ENCODE measurements around the gene TYW1.
A peak's percentile ranks its signal among the peaks of the same experiment; 100 is the strongest.
"Not testable (repeated sequence)": the region's sequence is repeated elsewhere in the genome, so short reads cannot be mapped to it uniquely, and the experiment has no call there.

Gene TYW1

DNA sequence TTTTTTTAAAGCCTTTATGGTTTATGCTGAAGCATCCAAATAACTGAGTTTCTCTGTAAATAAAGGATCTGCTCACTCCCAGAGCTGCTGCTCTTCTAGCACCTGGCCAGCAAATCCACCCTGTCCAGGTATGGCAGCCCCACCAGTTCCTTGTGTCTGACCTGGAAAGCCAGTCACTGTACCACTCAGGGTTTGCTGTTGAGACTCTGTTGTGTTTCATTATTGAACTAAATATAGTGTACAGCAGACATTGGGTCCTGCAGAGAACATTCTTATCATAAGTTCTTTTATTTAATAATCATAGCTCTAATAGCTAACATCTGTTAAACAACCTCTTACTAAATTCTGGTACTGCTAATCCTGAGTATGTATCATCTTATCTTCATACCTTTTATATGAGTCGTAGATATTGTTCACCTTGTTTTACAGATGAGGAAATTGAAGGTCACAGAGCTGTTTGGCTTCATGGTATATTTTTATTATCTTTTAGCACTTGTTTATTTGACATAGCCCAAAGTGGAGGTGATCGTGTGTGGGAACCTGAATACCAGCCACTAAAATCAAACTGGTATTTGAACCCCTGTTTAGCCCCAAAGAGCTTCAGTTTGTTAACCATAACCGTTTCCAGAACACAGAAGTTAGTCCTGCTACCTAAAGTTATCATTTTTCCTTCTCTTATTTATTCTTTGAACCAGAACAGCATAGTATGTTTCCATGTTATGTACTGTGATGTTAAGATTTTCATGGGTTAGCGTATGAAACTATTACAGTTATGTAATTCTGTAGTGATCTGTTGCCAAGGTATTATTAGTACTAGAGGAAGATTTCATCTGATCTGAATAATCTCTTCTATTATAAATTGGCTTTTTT lies 139.2 kb downstream of the TYW1 start:
- not testable (repeated sequence) for DNase-seq

DNA sequence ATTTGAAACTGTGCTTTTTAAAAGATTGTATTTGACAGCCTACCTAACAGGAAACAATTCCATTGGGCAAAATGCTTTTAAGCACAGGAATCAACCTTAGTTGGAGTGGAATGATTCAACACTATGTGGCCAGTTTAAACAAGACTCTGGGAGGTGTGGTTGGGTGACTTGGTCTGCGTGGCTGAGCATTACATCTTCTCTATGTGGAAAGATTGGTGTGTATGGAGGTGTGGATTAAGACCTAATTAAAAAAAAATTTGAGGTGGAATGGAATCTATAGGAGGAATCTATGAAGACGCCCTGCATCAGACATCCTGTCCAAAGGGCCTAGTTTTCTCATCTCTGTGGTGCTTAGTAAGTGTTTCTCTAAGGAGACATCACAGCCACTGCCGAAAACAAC lies 140.9 kb downstream of the TYW1 start:
- not testable (repeated sequence) for DNase-seq

DNA sequence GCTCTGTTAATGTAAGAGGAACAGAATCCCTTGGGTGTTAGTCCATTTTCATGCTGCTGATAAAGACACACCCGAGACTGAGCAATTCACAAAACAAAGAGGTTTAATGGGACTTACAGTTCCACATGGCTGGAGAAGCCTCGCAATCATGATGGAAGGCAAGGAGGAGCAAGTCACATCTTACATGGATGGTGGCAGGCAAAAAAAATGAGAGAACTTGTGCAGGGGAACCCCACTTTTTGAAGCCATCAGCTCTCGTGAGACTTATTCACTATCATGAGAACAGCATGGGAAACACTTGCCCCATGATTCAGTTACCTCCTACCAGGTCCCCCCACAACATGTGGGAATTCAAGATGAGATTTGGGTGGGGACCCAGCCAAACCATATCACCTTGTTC lies 143.2 kb downstream of the TYW1 start:
- DNase-seq: not testable (repeated sequence)

DNA sequence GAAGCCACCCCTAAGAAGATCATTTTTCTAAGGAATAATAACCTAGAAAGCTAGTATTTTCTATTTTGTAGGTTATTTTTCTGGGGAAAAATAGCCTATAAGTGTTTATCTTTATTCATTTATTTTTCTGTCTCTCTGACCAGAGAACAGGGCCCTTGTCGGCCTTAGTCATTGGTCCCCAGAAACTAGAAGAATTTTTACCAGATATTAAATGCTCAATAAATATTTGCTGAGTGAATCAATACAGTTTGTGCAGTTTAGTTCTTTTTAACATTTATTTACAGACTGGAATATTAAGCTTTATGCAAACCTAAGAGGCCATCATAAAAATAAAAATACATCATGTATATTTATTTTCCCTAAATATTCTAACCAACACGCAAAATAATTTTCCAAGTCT lies 144.4 kb downstream of the TYW1 start:
- DNase-seq: not testable (repeated sequence)

DNA sequence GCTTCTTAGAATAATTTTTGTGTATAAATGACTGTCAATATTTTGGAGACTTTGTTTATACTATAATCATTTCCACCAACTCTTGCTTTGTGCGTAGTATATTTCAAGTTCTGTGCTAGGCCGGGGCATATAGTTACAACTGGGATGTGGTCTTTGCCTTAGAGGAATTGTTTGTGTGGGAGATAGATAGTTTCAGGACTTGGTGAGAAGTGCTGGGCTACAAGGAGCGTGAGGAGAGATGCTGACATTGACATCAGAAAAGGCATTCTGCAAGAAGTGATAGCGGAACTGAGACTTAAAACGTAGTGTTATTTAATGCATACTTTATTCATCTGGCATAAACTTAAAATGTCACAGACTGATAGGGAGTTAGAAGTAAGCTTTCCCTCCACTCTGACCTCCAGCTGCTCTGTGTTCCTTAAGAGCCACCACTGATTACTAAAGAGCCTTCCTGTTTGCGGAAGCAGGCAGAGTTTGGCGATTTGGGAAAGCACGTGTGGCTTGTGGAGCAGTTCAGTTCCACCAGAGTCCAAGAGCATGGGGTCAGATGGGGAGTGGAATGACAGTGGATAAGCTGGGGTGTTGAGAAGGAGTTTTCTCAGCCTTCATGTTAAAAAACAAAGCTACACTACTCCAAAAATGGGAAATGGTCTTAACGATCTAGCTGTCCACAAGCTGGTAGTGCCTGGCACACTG lies 146.6 kb downstream of the TYW1 start:
- not testable (repeated sequence) for DNase-seq

DNA sequence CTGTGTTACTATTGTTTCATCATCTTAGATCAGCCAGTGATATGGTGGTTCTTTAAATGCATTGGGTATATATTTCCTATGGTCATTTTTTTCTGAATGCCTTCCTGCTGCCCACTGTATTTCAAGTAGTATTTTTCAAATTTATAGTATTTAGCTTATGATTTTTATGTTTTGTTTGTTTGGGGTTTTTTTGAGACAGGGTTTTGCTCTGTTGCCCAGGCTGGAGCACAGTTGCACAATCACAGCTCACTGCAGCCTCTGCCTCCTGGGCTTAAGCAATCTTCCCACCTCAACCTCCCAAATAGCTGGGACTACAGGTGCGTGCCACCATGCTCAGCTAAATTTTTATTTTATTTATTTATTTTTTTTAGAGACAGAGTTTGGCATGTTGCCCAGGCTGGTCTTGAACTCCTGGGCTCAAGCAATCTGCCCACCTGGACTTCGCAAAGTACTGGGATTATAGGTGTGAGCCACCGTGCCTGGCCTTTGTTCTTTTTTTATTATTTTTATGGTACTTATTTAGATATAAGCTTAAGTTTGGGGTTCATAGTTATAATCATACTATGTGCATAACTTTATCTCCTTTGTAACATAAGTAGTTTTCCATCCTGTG lies 149.1 kb downstream of the TYW1 start:
- not testable (repeated sequence) for DNase-seq

DNA sequence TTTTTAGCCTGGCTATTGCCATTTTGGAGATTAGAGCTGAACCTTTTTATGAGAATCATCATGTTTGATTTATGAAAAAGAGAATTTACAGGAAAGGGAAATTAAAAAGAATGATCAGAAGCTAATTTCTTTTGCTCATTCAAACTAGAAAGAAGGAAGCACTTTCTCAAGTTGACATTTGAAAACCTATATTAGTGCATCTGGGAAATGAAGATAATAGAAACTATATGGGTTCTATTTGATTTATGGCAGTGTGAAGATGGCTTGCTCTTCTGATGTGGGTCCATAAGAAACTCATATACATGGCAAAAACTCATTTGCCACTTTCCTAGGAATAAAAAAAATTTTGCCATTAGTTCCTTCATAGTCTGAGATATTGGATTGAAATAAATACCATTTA lies 152.5 kb downstream of the TYW1 start:
- not testable (repeated sequence) for DNase-seq

DNA sequence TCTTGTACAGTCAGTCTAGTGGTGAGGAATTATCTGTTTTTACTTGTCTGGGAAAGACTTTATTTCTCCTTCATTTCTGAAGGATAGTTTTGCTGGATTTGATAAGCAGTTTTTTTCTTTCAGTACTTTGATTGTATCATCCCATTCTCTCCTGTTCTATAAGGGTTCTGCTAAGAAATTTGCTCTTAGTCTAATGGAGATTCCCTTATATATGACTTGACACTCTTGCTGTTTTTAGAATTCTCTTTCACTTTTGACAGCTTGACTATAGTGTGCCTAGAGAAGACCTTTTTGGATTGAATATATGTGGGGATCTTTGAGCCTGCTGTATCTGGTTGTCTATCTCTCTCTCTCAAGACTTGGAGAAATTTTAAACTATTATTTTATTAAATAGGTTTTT lies 157.7 kb downstream of the TYW1 start:
- DNase-seq: not testable (repeated sequence)

DNA sequence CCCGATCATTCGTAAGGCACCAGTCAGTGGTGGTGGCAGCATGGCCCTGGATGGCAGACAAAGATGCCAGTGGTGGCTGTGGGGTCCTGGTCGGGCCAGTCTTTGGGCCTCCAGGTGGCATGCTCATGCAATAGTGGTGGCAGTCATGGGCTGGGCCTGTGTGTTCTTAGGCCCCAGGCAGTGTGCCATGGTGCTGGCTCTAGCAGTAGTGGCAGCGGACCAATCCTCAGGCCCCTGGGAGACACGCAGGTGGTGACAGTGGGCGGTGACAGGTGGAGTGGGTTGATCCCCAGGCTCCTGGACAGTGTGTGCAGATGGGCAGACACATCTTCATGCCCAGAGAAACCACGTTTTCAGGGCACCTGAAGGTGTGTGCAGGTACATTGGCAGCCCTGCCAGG lies 159.4 kb downstream of the TYW1 start:
- not testable (repeated sequence) for DNase-seq

DNA sequence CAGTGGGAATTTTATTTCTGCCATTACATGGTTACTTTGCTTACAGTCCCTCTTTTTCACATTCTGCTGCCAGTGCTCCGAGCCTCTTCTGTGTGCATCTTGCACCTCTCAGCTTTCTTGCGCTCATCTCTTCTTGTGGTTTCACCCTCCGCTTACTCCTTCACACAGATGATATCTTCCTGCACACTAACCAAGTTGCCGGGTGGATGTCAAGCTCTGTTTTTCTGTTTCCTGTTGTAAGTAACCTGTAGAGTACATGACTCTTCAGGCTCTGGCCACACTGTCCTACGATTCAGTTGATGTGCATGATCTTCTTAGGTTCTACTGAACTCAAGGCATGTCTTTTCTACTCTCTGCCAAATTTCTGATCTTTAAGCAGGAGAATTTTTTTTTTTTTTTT lies 166.7 kb downstream of the TYW1 start:
- DNase-seq: peak; percentile 6 to 16

DNA sequence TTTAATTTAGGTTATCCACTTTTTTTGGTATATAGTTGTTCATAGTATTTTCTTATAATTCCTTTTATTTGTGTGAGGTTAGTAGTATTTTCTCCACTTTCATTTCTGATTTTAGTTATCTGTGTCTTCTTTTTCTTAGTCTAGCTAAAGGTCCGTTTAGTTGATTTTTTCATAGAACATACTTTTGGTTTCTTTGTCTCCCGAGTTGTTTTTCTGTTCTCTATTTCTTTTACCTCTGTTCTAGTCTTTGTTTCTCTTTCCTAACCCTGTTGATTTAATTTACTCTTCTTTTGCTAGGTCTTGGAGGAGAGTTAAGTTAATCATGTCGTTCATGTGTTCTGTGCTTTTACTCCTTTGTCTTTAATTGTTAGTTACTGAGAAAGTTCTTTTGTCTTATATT lies 174.5 kb downstream of the TYW1 start:
- not testable (repeated sequence) for DNase-seq

DNA sequence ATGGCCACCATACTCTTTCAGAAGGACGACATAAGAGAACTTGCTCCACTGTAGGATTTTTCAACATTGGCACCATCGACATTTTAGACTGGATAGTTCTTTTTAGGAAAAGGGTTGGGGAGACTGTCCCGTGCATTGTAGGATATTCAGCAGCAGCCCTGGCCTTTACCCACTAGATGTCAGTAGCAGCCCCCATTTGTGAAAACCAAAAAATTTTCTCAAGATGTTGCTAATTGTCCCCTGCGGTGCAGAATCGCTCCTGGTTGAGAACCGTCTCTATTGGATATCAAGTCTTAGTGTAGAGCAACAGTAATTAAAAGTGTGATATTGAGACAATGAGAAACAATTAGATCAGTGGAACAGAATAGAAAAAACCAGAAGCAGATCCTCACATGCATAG lies 180.1 kb downstream of the TYW1 start:
- not testable (repeated sequence) for DNase-seq

DNA sequence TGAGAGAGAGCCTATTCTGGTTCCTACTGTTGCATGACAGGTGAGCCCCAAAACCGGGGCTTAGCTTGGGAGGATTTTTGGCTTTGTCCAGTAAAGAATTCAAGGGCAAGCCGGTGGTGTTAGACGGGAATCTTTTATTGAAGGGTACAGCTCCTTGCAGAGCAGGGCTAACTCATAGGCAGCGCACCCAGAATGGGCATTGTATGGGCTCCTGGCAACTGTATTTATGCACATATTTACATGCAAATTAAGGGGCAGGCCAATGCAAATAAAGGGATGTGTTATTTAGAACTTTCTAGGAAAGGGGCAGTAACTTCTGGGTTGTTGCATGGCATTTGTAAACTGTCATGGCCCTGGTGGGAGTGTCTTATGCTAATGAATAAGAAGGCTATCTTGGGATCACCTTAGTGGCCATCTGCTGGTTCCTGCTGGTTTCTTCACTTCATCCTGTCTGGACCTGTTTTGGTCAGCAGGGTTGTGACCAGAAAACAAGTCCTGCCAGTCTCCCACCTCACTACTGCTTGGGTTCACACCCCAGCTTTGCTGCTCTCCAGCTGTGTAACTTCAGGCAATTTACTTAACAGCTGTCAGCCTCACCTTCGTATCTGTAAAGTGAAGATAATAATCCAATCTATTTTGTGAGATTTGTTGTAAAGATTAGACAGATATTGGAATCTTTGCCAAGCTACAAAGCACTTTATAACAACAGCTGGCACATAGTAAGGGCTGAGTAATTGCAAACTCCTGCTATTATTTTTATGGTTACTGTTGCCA lies 182.5 kb downstream of the TYW1 start:
- not testable (repeated sequence) for DNase-seq

DNA sequence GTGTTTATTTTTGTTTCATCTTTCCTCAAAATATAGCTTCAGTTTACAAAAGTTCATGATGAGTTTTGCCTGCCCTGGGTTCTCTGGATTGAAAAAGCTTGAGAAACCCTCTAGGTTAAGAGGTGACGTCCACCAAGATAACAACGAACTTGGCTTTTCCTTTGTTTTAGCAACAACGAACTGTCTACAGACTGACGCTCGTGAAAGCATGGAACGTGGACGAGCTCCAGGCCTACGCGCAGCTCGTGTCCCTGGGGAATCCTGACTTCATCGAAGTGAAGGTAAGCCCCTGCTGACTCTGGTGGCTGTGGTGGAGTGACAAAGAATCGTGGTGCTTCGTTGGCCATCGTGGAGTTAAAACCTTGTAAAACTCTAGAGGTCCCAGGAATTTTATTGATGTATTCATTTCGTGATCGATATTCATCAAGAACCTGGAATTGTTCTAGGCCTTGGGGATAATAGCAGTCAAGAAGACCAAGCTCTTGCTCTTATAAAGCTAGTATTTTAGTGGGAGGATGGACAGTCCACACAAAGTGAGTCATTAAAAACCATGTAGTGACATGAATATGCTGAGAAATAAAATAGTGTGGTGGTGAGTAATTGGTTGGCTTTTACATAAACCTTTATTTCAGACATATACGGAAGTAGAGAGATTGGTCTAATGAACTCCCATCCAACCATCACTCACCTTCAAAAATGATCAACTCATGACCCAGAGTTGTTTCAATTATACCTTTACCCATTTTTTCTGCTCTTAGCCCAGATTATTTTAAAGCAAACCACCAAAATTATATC lies 186.5 kb downstream of the TYW1 start:
- not testable (repeated sequence) for DNase-seq

DNA sequence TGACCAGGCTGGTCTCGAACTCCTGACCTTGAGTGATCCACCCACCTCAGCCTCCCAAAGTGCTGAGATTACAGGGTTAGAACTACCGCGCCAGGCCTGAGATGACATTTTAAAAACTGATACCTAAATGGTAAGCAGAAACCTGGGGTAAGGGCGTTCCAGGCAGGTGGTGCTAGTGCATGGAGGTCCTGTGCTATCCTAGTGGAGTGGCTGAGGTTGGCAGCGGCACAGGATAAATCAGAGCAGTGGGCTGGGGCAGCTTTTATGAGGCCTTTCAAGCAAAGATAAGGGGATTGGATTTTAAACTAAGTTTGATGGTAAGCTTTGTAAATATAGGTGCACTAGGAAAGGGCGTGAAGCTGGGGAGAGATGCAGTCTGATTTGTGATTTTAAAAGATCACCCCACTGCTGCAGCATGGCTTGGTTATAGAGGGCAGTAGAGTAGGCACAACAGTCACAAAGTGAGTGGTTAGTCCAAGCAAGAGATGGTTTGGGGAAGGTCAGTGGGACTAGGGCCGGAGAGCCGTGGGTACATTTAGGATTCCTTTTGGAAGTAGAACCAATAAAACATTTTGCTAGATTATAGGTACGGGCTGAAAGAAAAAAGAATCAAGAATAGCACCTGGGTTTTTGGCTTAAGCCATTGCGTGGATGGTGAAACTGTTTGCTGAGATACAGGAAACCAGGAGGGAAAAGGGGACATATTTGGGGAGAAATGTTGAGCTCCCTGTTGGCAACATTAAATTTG lies 188.5 kb downstream of the TYW1 start:
- DNase-seq: not testable (repeated sequence)

DNA sequence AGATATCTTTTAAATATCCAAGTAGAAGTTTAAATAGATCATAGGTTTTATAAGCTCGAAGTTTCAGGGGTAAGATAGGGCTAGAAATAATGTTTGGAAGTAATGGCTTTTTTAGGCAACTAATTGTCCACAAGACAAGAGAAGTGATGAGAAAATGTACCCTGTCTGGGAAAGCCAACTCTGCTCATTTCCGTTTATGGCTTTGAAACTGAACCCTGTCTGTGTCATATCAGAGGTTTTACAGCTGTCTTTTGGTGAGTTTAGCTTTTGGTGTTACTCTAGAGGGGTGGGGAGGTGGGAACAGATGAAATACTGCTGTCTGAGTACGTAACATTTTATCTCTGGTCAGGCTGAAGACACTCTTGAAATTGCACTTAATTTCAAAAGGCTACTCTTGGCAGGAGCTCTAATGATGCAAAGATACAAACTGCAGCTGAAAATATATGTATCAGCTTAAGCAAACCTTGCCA lies 189.1 kb downstream of the TYW1 start:
- DNase-seq: not testable (repeated sequence)

DNA sequence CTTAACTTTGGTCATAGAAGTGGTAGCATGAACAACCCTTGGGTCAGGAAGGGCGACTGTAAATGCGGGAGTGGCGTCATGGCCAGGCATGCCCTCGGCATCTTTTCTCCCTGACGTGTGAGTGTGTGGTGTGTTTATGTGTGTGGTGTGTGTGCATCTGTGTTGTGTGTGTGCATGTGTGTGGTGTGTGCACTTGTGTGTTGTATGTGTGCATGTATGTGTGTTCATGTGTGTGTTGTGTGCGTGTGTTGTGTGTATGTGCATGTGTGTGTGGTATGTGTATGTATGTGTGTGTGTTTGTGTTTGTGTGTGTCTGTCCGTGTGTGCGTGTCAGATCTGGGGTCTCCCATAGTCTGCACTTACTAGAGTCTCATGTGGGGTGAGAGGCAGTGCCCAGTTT lies 192.5 kb downstream of the TYW1 start:
- DNase-seq: not testable (repeated sequence)

DNA sequence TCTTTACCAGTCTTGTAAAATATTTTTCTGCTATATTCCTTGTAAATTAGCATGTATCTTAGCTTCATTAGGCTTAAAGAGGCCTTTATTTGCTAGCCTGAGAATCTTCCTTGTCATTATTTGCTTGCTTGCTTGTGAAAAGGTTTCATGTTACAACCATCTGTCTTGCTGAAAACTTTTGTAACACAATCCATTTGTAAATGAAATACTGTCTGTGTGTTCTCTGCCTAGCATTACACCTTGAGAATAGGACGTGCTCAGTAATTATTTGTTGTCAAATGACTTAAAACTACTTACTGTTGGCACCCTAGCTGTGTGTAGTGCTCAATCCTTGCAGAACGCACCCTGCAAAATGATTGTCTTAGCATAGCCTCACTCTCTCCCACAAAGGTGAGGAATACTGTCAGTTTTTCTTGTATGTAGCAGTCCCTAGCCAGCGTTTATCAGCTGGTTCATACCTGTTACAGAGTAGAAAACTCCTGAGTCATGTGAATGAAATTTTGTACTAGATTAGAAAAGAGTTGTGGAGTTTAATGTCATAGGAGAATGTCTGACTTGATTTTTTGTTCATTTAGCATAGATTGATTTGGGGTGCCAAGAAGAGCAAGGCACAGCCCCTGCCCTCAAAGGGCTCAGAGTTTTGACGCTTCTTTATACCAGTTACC lies 193.3 kb downstream of the TYW1 start:
- DNase-seq: not testable (repeated sequence)

DNA sequence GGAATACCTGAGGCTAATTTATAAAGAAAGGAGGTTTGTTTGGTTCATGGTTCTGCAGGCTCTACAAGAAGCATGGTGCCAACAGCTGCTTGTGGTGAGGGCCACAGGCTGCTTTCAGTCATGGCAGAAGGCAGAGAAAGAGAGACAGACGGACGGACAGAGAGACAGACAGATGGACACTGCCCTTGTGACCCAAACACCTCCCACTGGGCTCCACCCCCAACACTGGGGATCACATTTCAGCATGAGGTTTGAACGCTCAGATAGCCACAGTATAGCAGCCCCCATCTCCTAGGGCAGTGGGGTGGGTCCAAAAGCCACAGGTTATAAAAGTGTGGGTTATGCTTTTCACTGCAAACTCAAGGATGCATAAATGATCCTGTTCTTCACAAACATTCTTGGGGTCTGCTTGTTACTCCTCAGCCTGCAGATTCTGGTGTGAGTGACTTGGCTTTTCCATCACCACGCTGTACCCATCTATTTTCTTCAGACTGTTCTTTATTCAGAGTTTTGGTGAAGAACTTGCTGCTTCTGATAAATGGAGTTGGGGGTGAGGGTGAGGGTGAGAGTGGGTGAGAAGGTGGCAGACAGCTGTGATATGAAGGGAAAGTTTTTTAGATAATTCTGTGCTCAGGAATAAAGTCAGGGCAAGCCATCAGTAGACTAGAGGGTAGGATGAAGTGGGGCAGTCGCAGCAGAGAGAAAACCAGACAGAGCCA lies 194.5 kb downstream of the TYW1 start:
- DNase-seq: not testable (repeated sequence)

Measured in activated CD4-positive, alpha-beta T cell treated with anti-CD3 and anti-CD28 coated beads, Interleukin-2, amount 50 U/mL, for 48 hours (primary cell).